Calu3 (cell line): Measurements from ENCODE around the gene TSEN2. TPM values are rescaled to one million over a fixed set of nuclear protein-coding genes. Genes with fewer than 3 reads are reported as not detected.

Experiments
- BruUV-seq: library from RNA; stranded (reverse); fragments of 400-500 nt; replicated peaks from 2 replicates; lab custom pipeline; 2021; lab: Mats Ljungman, UMichigan
- CTCF ChIA-PET: fragments of 300-600 bp; sonication (Branson Sonifier 250); formaldehyde crosslinking; loops from one replicate; lab custom pipeline; 2022; ENCODE audit warnings: antibody characterized with exemption; lab: Charles Lee
- DNase-seq: peaks from one replicate; pipeline ENCODE4 v3.0.0; 2022
- H3K27ac Mint-ChIP-seq: one replicate; pipeline ENCODE4 v1.8.0; 2022; ENCODE audit warnings: mixed read lengths; ENCODE audit not compliant: unreplicated experiment
- H3K27me3 Mint-ChIP-seq: one replicate; pipeline ENCODE4 v1.8.0; 2022; ENCODE audit warnings: mixed read lengths; ENCODE audit not compliant: unreplicated experiment
- H3K36me3 Mint-ChIP-seq: one replicate; pipeline ENCODE4 v1.8.0; 2022; ENCODE audit warnings: mild to moderate bottlenecking, moderate library complexity, mixed read lengths; ENCODE audit not compliant: insufficient read depth, unreplicated experiment
- H3K4me1 Mint-ChIP-seq: one replicate; pipeline ENCODE4 v1.8.0; 2022; ENCODE audit warnings: mild to moderate bottlenecking, low read depth, mixed read lengths; ENCODE audit not compliant: unreplicated experiment
- H3K4me3 Mint-ChIP-seq: one replicate; pipeline ENCODE4 v1.8.0; 2022; ENCODE audit warnings: mild to moderate bottlenecking, low read depth, moderate library complexity, mixed read lengths; ENCODE audit not compliant: unreplicated experiment
- H3K9me3 Mint-ChIP-seq: one replicate; pipeline ENCODE4 v1.8.0; 2022; ENCODE audit warnings: low read depth, mixed read lengths; ENCODE audit not compliant: unreplicated experiment
- CTCF ChIP-seq: fragments of 200-600 bp; IDR thresholded peaks from one replicate; pipeline ENCODE4 v1.8.0; 2022; ENCODE audit warnings: antibody characterized with exemption; ENCODE audit not compliant: unreplicated experiment
- intact Hi-C: fragments of 100-400 bp; cut with micrococcal nuclease; formaldehyde crosslinking; loops from one replicate; pipeline ENCODE4 v1.10.0; 2022; ENCODE audit not compliant: unreplicated experiment
- total RNA-seq: library from RNA; stranded (reverse); gene quantifications from 2 replicates; pipeline ENCODE4 v1.2.3, GENCODE V29; 2022

The TSEN2 gene
- total RNA-seq, 1 experiment from 2014 or later: 26.7 TPM

DNA sequence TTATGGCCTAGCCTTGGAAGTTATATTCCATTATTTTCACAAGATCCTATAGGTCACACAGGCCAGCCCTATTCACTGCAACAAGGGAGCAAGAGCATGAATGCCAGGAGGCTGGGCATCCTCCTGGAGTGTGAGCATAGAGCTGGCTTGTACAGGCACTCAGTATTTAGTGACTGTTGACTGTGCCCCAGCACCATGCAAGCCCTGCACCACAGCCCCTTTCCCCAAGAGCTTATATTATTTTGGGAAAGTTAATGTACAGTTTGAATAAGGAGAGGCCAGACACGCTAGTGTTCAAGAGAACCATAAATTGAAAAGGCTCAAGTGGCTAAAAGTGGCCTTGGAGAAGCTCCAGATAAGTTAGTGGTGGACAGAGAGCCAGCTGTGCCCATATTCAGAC, 32.3 kb upstream of the TSEN2 start:
- H3K9me3 Mint-ChIP-seq: no peaks in the 10 kb centered on the region
- no peak overlapping the region for H3K4me3 Mint-ChIP-seq
- CTCF ChIA-PET: interaction anchor here (0.6 kb wide), 1 partner anchor 193 kb away, joined by 10 read pairs; no protein-coding TSS in a partner anchor
- H3K27ac Mint-ChIP-seq: no peak overlapping the region
- no peaks in the 10 kb centered on the region for H3K27me3 Mint-ChIP-seq
- TF ChIP-seq CTCF: no peak
- intact Hi-C loops: no loop called here
- no peak for DNase-seq
- H3K4me1 Mint-ChIP-seq: peaks cover 26% of the 10 kb centered on the region
- no TSS peak for BruUV-seq
- H3K36me3 Mint-ChIP-seq: no peaks in the 10 kb centered on the region

GRCh38 chr3:12452361-12453330, 31.6 kb upstream of the TSEN2 start:
- H3K27me3 Mint-ChIP-seq: no peaks in the 10 kb centered on the region
- intact Hi-C loops: no loop called here
- no peak for DNase-seq
- CTCF ChIA-PET: interaction anchor here (0.6 kb wide), 1 partner anchor 193 kb away, joined by 10 read pairs; no protein-coding TSS in a partner anchor
- no peaks in the 10 kb centered on the region for H3K36me3 Mint-ChIP-seq
- no peak overlapping the region for H3K4me3 Mint-ChIP-seq
- TF ChIP-seq CTCF: no peak
- H3K27ac Mint-ChIP-seq: no peak overlapping the region
- BruUV-seq: no TSS peak
- H3K4me1 Mint-ChIP-seq: peaks cover 20% of the 10 kb centered on the region
- H3K9me3 Mint-ChIP-seq: no peaks in the 10 kb centered on the region

DNA sequence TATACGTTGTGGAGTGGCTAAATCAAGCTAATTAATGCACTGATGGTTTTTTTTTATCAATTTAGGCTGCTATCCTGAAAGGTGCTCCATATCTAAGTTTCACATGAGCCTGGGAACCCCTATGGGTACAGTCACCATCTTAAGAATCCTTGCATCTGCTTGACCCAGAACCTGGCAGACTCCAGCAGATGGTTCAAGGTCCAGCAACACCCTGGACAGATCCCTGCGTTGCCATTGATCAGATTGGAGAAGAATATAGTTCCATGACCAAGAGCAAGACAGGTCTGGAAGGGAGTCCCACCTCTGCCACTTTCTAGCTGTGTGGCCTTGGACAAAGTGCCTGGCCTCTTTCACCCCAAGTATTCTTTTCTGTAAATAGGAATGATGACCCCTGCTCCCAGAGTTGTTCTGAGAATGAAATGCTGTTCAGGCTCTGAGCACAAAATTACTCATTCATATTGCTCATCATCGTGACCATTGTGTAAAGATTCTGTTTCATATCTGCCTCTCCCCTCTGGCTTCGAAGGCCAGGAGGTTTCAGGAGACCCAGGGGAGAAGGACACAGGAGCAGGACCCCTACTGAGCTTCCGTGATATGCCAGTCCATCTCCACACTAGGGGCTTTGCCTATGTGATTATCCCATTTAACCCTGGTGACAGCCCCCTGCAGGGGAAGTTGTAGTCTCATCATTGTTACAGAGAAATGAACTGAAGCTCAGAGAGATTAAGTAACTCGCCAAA, 30.0 kb upstream of the TSEN2 start:
- no peak overlapping the region for H3K4me3 Mint-ChIP-seq
- H3K4me1 Mint-ChIP-seq: peaks cover 13% of the 10 kb centered on the region
- no peak for TF ChIP-seq CTCF
- intact Hi-C loops: no loop called here
- no peak for DNase-seq
- no peaks in the 10 kb centered on the region for H3K36me3 Mint-ChIP-seq
- no TSS peak for BruUV-seq
- no peaks in the 10 kb centered on the region for H3K27me3 Mint-ChIP-seq
- no peaks in the 10 kb centered on the region for H3K9me3 Mint-ChIP-seq
- H3K27ac Mint-ChIP-seq: no peak overlapping the region
- CTCF ChIA-PET: no interaction called here

GRCh38 chr3:12454816-12455121, 29.5 kb upstream of the TSEN2 start:
- Mint-ChIP-seq H3K27me3 (no peaks in the 10 kb centered on the region), H3K4me3 (no peak overlapping the region), H3K9me3 (no peaks in the 10 kb centered on the region), H3K4me1 (peaks cover 13% of the 10 kb centered on the region), H3K27ac (no peak overlapping the region), H3K36me3 (no peaks in the 10 kb centered on the region)
- intact Hi-C loops: no loop called here
- no TSS peak for BruUV-seq
- no peak for DNase-seq
- CTCF ChIA-PET: no interaction called here
- TF ChIP-seq CTCF: no peak
